AG04449 (cell line): Measurements from ENCODE around the gene ADGRG6.

Experiments used
- CTCF ChIA-PET: fragments of 350-600 bp; formaldehyde crosslinking; extraction: SDS; loops from one replicate; lab custom pipeline; 2021; ENCODE audit warnings: antibody characterized with exemption; lab: Yijun Ruan, JAX
- POLR2A ChIA-PET: fragments of 400-600, 350-600 bp; formaldehyde crosslinking; extraction: SDS; loops from one replicate; lab custom pipeline; 2020; ENCODE audit warnings: antibody characterized with exemption, inconsistent platforms; lab: Yijun Ruan, JAX
- DNase-seq: peaks from one replicate; pipeline ENCODE4 v3.0.0-alpha.2; 2010; ENCODE audit warnings: low read depth, low spot score
- H3K4me3 ChIP-seq: 2 replicates; pipeline ENCODE4 v1.5.1; 2011; ENCODE audit warnings: low read depth, mild to moderate bottlenecking, control low read depth, low read length
- TF ChIP-seq, protein P1 (sequence below): IDR thresholded peaks from one replicate; pipeline ENCODE4 v1.5.1; 2011; ENCODE audit warnings: mild to moderate bottlenecking, moderate library complexity, low read length, control low read depth, inconsistent platforms; ENCODE audit not compliant: insufficient read depth; ENCODE audit errors: missing control alignments

ADGRG6 gene

DNA sequence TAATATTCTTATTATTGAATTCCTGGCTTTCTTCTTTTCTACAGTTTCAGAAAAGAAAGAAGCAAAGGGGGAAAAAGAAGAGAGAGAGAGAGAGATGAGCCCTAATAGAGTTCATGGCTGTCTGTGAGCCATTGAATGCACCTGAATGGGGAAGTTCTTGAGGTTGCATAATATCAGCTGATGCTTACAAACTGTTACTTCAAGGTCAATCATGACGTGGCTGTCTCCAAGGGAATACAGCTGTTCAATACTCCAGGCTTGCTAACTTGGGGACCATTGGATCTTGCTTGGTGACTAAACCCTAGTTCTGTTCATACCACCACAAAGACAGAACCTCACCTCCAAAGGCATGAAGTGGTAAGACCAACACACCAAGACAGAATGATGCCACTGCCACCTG lies 180.4 kb downstream of the ADGRG6 start:
- TF ChIP-seq, protein P1, sequence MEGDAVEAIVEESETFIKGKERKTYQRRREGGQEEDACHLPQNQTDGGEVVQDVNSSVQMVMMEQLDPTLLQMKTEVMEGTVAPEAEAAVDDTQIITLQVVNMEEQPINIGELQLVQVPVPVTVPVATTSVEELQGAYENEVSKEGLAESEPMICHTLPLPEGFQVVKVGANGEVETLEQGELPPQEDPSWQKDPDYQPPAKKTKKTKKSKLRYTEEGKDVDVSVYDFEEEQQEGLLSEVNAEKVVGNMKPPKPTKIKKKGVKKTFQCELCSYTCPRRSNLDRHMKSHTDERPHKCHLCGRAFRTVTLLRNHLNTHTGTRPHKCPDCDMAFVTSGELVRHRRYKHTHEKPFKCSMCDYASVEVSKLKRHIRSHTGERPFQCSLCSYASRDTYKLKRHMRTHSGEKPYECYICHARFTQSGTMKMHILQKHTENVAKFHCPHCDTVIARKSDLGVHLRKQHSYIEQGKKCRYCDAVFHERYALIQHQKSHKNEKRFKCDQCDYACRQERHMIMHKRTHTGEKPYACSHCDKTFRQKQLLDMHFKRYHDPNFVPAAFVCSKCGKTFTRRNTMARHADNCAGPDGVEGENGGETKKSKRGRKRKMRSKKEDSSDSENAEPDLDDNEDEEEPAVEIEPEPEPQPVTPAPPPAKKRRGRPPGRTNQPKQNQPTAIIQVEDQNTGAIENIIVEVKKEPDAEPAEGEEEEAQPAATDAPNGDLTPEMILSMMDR = no peak
- no peak overlapping the region for H3K4me3 ChIP-seq
- POLR2A ChIA-PET = no interaction called here
- CTCF ChIA-PET = interaction anchor here (0.7 to 3.6 kb wide), 5 partner anchors 7 to 945 kb away, joined by 3 to 28 read pairs (median 5); no protein-coding TSS in a partner anchor
- no peak for DNase-seq

- CTCF ChIA-PET = interaction anchor here (0.8 to 3.6 kb wide), 6 partner anchors 8 to 944 kb away, joined by 3 to 28 read pairs (median 4); no protein-coding TSS in a partner anchor
- H3K4me3 ChIP-seq = no peak overlapping the region
- POLR2A ChIA-PET = no interaction called here
- DNase-seq = no peak
- TF ChIP-seq, protein P1 = no peak
Observed at GRCh38 chr6:142482974-142483373, 181.2 kb downstream of the ADGRG6 start.

DNA sequence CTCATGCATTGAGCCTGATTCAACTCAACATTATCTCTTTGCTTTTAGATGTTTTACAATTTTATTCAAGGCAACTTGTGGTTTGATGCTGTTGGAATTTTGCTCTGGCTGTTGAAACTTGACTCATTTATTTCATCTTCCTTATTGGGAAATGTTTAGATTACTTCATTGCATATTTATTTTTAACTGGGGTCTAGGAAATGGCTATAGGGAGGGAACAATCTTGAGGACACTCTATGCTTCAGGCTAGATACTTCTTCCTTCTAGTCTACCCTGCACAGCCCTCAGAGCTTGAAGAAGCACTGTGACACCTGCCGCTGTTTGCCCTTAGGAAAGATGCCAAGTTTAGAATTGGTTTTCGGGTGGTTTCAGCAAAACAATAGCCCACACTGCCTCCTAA lies 183.4 kb downstream of the ADGRG6 start:
- TF ChIP-seq, protein P1 = no peak
- CTCF ChIA-PET = interaction anchor here (1.5 to 3.6 kb wide), 2 partner anchors 10 to 942 kb away, joined by 3 to 28 read pairs; no protein-coding TSS in a partner anchor
- POLR2A ChIA-PET = no interaction called here
- DNase-seq = no peak
- no peak overlapping the region for H3K4me3 ChIP-seq

GRCh38 chr6:142489722-142490610 lies 188.2 kb downstream of the ADGRG6 start:
- CTCF ChIA-PET = interaction anchor here (1.0 to 1.9 kb wide), 3 partner anchors 15 to 76 kb away, joined by 4 to 7 read pairs (median 4); no protein-coding TSS in a partner anchor
- no peak overlapping the region for H3K4me3 ChIP-seq
- TF ChIP-seq, protein P1 = no peak
- DNase-seq = no peak
- POLR2A ChIA-PET = no interaction called here
